Smooth muscle cell (in vitro differentiated cells): ENCODE data around the gene NTSR1. TPM values are rescaled to one million over a fixed set of nuclear protein-coding genes. Genes with fewer than 3 reads are reported as not detected.

Experiments used
- DNase-seq: peaks from one replicate; lab custom pipeline; 2025; ENCODE audit not compliant: unreplicated experiment; lab: John Stamatoyannopoulos, UW
- H2AFZ ChIP-seq: fragments of 200-600 bp; sonication (generic); 2 replicates; pipeline ENCODE4 v1.6.0; 2016; ENCODE audit warnings: antibody characterized with exemption, low read depth, mild to moderate bottlenecking
- H3F3A ChIP-seq: fragments of 200-600 bp; sonication (generic); 2 replicates; pipeline ENCODE4 v1.6.0; 2017; ENCODE audit warnings: antibody characterized with exemption, low read depth
- H3K27ac ChIP-seq: fragments of 200-600 bp; sonication (generic); 2 replicates; pipeline ENCODE4 v1.5.1; 2016; ENCODE audit warnings: low read depth, mild to moderate bottlenecking
- H3K27me3 ChIP-seq: fragments of 200-600 bp; sonication (generic); 2 replicates; pipeline ENCODE4 v1.6.1; 2016; ENCODE audit warnings: low read depth, mild to moderate bottlenecking
- H3K36me3 ChIP-seq: fragments of 200-600 bp; sonication (generic); 2 replicates; pipeline ENCODE4 v1.5.1; 2016; ENCODE audit warnings: low read depth
- H3K4me1 ChIP-seq: fragments of 200-600 bp; sonication (generic); 2 replicates; pipeline ENCODE4 v1.5.1; 2016; ENCODE audit warnings: low read depth
- H3K4me2 ChIP-seq: fragments of 200-600 bp; sonication (generic); 2 replicates; pipeline ENCODE4 v1.6.0; 2016; ENCODE audit warnings: mild to moderate bottlenecking
- H3K4me3 ChIP-seq: fragments of 200-600 bp; sonication (generic); 2 replicates; pipeline ENCODE4 v1.5.1; 2016; ENCODE audit warnings: mild to moderate bottlenecking
- H3K79me2 ChIP-seq: fragments of 200-600 bp; sonication (generic); 2 replicates; pipeline ENCODE4 v1.6.0; 2016; ENCODE audit warnings: low read depth, mild to moderate bottlenecking
- H3K9ac ChIP-seq: fragments of 200-600 bp; sonication (generic); 2 replicates; pipeline ENCODE4 v1.6.0; 2016; ENCODE audit warnings: low read depth
- H3K9me3 ChIP-seq: fragments of 200-600 bp; sonication (generic); replicated peaks from 2 replicates; pipeline ENCODE4 v1.5.1; 2016; ENCODE audit warnings: low read depth
- H4K20me1 ChIP-seq: fragments of 200-600 bp; sonication (generic); 2 replicates; pipeline ENCODE4 v1.6.0; 2016; ENCODE audit warnings: low read depth
- WGBS: methylation state at CpG from one replicate; pipeline ENCODE4 v1.1.7; 2016; ENCODE audit warnings: low lambda C conversion rate; 5-methylcytosine and 5-hydroxymethylcytosine counted together
- polyA plus RNA-seq: library from polyadenylated mRNA; unstranded; fragments of >200 nt; fragmentation: Nextera tagmentation; extraction: Ambion mirVana; gene quantifications from 2 replicates; pipeline ENCODE4 v1.2.1, GENCODE V29; 2016
- total RNA-seq: library from RNA; depleted of rRNA; stranded (reverse); fragments of >200 nt; gene quantifications from 2 replicates; pipeline ENCODE4 v1.2.3, GENCODE V29; 2014
- TF ChIP-seq, protein P1 (sequence below): fragments of 200-600 bp; sonication (generic); IDR thresholded peaks from 2 replicates; pipeline ENCODE4 v1.5.1; 2017; ENCODE audit warnings: borderline replicate concordance, mild to moderate bottlenecking, antibody characterized with exemption; ENCODE audit not compliant: insufficient read depth, poor library complexity, severe bottlenecking

The NTSR1 gene
- total and polyA plus RNA-seq, 2 experiments from 2014 or later = 0.09 TPM; not detected in 1

DNA sequence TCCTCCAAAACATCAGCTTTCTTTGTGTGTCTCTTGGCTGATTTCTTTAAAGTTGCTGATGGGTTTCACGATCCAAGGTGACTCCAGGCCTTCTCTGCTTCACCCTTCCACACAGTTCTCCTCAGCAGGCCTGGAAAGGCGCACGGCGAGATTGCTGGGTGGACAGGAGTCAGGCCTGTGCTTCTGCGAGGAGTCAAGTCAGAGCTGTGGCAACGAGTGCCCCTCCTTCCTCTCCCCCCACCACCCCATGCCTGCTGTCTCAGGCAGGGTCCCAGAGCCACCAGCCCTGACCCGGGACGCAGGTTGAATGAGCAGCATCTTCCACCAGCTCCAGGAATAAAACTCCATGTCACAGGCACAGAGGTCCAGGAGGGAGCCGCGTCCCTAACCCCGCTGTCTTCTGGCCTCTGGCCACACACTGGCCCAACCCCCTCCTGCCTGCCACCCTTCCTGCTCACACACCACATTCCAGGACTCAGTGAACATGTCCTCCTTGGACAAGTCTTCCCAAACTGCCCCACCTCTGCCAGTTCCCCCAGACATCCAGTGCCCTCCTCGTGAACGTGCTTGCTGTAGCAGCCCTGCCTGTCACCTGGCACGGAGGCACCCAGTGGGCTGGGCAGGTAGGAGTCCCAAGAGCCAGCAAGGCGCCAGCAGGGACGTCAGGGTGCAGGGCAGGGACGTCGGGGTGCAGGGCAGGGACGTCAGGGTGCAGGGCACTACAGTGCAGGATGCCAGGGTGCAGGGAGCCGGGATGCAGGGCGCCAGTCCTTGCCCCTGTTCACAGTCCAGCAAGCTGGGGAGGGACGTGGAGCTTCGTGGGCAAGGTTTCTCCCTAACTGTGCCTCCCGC lies 7.2 kb upstream of the NTSR1 start:
- no peaks in the 10 kb centered on the region for H3K4me1 ChIP-seq
- no peak overlapping the region for H3K9ac ChIP-seq
- TF ChIP-seq, protein P1, sequence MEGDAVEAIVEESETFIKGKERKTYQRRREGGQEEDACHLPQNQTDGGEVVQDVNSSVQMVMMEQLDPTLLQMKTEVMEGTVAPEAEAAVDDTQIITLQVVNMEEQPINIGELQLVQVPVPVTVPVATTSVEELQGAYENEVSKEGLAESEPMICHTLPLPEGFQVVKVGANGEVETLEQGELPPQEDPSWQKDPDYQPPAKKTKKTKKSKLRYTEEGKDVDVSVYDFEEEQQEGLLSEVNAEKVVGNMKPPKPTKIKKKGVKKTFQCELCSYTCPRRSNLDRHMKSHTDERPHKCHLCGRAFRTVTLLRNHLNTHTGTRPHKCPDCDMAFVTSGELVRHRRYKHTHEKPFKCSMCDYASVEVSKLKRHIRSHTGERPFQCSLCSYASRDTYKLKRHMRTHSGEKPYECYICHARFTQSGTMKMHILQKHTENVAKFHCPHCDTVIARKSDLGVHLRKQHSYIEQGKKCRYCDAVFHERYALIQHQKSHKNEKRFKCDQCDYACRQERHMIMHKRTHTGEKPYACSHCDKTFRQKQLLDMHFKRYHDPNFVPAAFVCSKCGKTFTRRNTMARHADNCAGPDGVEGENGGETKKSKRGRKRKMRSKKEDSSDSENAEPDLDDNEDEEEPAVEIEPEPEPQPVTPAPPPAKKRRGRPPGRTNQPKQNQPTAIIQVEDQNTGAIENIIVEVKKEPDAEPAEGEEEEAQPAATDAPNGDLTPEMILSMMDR = no peak
- no peak for DNase-seq
- H3K4me2 ChIP-seq = no peak overlapping the region
- no peaks in the 10 kb centered on the region for H3F3A ChIP-seq
- H3K79me2 ChIP-seq = no peaks in the 10 kb centered on the region
- no peaks in the 10 kb centered on the region for H4K20me1 ChIP-seq
- H3K27me3 ChIP-seq = no peaks in the 10 kb centered on the region
- H2AFZ ChIP-seq = no peak overlapping the region
- 88% methylated on average over 19 of the region's 24 CpGs for WGBS
- no peaks in the 10 kb centered on the region for H3K9me3 ChIP-seq
- no peak overlapping the region for H3K4me3 ChIP-seq
- H3K27ac ChIP-seq = no peak overlapping the region
- H3K36me3 ChIP-seq = no peaks in the 10 kb centered on the region

DNA sequence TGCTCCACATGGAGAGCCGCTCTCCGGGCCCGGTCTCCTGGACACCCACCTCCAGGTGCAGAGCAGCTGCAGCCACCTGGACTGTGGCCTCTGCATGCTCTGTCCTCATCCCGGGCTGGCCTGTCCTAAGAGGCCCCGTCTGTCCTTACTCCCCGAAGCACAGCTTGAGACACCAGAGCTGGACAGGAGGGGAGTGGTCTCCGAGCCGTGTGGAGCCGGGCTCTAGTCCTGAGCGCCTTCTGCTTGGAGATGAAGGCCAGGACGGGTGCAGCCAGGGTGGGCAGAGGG lies 6.7 kb upstream of the NTSR1 start:
- no peaks in the 10 kb centered on the region for H3K9me3 ChIP-seq
- no peak overlapping the region for H3K9ac ChIP-seq
- TF ChIP-seq, protein P1 = no peak
- WGBS = 91% methylated on average over 11 of the region's 11 CpGs
- H3K36me3 ChIP-seq = no peaks in the 10 kb centered on the region
- no peaks in the 10 kb centered on the region for H3K79me2 ChIP-seq
- no peak overlapping the region for H2AFZ ChIP-seq
- H3K4me3 ChIP-seq = no peak overlapping the region
- no peak for DNase-seq
- no peaks in the 10 kb centered on the region for H3F3A ChIP-seq
- H3K4me2 ChIP-seq = no peak overlapping the region
- no peaks in the 10 kb centered on the region for H4K20me1 ChIP-seq
- H3K27me3 ChIP-seq = peaks cover 2% of the 10 kb centered on the region
- H3K27ac ChIP-seq = no peak overlapping the region
- H3K4me1 ChIP-seq = no peaks in the 10 kb centered on the region

DNA sequence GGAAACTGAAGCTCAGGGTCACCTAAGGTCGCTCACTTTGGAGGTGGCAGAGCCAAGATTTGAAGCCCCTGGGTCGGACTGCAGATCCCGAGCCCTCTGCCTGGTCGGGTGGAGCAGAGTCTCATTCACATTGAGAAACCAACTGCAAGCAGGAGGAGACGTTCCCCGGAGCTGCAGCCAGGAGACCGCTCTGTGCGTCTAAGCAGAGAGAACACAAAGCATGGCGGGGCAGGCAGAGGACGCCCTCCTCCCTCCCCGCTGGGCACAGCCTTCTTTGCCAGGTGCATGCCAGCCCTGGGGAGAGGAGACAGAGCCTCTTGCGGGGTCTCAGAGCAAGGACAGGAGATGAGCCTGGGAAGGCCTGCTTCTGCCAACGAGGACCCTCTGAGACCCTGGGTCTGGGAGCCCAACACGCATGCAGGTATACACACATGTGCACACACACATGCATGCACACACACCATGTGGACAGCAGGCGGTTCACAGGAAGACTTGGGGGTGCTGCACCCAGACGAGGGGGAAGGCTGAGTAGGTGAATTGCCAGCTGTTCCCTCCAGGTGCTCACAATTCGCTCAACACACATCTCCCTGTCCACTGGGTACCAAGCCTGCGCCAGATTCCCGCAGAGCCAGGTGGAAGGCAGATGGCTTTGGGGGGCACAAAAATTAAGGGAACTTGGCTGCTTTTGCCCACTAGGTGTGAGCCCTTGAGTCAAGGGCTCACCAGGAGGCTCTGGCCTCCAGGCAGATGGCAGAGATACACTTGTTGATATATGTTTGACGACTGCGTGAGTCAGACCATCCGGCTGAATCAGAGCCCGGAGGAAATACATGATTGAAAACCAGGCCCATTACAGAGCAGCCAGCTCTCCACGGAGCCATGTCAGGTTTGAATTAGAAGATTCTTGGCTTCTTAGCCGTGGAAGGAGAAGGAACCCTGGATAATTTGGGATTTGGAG lies 5.5 kb upstream of the NTSR1 start:
- H3F3A ChIP-seq = no peaks in the 10 kb centered on the region
- H3K4me1 ChIP-seq = no peaks in the 10 kb centered on the region
- 75% methylated on average over 25 of the region's 25 CpGs for WGBS
- no peak for DNase-seq
- H3K9ac ChIP-seq = no peak overlapping the region
- H3K27me3 ChIP-seq = peaks cover 14% of the 10 kb centered on the region
- H3K4me2 ChIP-seq = no peak overlapping the region
- no peaks in the 10 kb centered on the region for H3K9me3 ChIP-seq
- TF ChIP-seq, protein P1 = no peak
- no peaks in the 10 kb centered on the region for H3K36me3 ChIP-seq
- H4K20me1 ChIP-seq = no peaks in the 10 kb centered on the region
- H3K79me2 ChIP-seq = no peaks in the 10 kb centered on the region
- no peak overlapping the region for H2AFZ ChIP-seq
- H3K27ac ChIP-seq = no peak overlapping the region
- H3K4me3 ChIP-seq = no peak overlapping the region
